Epidermal melanocyte (primary cell): ENCODE measurements around the gene CAPZB.
A peak's percentile ranks its signal among the peaks of the same experiment; 100 is the strongest.

ENCODE experiments used
- DNase-seq: peaks from one replicate; pipeline ENCODE4 v3.0.0; 2011; ENCODE audit warnings: low spot score; ENCODE audit not compliant: insufficient read length

CAPZB gene

GRCh38 chr1:19330449-19331135, 154.7 kb downstream of the CAPZB start:
- no peak for DNase-seq

DNA sequence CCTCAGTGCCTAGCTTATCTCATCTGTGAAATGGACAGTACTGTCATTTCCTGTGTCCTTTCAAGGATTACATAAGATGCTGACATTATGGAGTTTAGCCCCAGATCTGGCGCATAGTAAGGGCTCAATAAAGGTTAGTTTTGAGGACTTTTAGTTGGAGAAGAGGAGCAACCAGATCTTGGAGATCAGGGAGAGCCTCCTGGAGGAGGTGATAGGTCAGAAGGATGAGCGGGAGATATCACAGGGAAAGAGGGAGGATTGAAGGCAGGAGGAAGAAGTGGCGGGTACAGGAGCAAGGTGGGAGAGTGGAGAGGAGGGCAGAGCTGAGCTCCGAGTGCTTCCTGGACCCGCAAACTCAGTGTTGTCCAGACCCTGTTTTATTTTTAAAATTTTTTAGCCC, 155.7 kb downstream of the CAPZB start:
- no peak for DNase-seq

DNA sequence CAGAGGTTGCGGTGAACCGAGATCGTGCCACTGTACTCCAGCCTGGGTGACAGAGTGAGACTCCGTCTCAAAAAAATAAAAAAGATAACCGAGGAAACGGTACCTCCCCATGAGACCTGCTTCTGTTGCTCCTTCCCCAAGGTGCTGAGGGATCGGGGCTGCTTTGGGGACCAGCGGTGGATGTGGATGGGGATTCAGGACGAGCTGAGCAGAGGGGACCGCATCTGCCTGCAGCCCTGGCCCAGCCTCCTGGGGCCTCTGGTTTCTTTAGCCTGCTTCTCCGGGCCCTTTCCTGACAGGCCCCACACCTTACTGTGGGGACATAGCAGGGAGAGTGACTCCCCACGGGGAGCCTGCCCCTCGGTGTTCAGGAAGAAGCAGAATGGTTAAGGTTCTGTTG, 156.2 kb downstream of the CAPZB start:
- no peak for DNase-seq

DNA sequence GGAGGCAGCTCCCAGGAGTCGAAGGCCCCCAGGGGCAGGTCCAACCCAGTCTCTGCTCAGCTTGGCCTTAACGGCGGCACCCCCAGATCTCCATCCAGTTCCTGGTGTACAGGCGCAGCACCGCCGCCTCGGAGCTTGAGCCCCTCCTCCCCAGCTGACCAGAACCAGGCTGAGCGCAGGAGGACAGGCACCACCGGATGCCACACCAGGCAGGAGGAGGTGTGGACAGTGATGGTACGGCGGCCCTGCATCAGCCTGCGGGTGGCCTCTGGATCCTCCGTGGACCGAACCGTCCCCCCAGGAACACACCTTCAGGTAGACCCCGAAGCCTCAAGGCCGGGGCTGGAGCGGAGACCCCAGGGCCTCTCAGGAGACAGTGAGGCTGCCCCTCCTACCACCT, 156.9 kb downstream of the CAPZB start:
- no peak for DNase-seq

- DNase-seq, result no peak
These were observed 157.6 kb downstream of the CAPZB start for GRCh38 chr1:19327736-19328135.

DNA sequence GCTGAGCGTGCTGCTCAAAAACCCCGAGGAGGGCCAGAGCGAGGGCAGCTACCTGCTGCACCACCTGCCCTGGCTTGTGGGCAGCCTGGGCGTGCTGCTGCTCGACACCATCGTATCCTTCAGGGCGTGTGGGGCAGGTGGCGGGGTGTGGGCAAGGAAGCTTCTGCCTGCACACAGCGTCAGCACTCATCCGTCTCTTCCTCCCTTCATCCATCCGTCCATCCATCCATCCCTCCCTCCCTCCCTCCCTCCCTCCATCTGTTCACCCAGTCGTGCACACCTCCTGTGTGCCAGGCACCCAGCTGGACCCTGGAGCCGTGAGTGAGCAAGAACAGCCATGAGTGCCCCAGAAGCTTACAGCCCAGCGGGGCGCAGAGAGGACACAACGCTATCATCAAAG, 158.0 kb downstream of the CAPZB start:
- no peak for DNase-seq

DNA sequence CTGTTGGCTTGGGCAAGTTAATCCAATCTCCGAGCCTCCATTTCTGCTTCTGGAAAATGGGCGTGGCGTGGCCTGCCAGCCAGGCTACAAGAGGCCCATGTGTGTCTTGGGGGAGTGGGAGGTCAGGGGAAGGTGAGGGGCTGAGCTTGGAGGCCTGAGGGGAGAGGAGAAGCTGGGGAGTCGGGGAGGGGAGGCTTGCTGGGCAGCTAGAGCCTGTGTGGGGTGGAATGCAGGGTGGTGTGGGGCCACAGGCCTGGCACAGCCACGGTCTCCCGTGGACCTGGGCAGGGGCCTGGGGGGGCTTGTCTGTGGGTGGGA, 158.6 kb downstream of the CAPZB start:
- DNase-seq, result no peak

GRCh38 chr1:19325958-19326747, 159.2 kb downstream of the CAPZB start:
- DNase-seq, result no peak

- DNase-seq, result no peak
These were observed 159.9 kb downstream of the CAPZB start for GRCh38 chr1:19325368-19325957.

- no peak for DNase-seq
These were observed 160.7 kb downstream of the CAPZB start for GRCh38 chr1:19324665-19324990.

GRCh38 chr1:19323987-19324664, 161.2 kb downstream of the CAPZB start:
- no peak for DNase-seq

- no peak for DNase-seq
These were observed 162.9 kb downstream of the CAPZB start for GRCh38 chr1:19322481-19322880.

DNA sequence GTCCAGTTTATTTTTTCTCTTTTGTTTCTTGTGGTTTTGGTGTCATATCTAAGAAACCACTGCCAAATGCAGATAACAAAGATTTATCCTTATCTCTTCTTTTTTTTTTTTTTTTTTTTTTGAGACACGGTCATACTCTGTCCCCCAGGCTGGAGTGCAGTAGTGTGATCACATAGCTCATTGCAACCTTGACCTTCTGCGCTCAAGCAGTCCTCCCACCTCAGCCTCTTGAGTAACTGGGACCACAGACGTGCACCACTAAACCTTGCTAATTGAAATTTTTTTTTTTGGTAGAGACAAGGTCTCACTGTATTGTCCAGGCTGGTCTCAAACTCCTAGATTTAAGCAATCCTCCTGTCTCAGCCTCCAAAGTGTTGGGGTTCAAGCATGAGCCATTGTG, 164.3 kb downstream of the CAPZB start:
- DNase-seq, result no peak

DNA sequence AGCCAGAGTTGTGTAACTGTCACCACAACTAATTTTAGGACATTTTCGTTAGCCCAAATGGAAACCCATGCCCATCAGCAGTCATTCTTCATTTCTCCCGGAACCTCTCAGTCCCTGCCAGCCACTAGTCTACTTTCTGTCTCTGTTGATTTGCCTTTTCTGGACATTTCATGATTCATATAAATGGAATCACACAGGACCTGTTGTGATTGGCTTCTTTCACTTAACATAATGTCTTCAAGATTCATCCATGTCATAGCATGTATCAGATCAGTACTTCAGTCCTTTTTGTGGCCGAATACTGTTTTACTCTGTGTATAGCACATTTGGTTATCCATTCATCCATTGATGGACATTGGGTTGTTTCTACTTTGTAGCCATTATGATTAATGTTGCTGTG, 166.1 kb downstream of the CAPZB start:
- DNase-seq, result no peak

DNA sequence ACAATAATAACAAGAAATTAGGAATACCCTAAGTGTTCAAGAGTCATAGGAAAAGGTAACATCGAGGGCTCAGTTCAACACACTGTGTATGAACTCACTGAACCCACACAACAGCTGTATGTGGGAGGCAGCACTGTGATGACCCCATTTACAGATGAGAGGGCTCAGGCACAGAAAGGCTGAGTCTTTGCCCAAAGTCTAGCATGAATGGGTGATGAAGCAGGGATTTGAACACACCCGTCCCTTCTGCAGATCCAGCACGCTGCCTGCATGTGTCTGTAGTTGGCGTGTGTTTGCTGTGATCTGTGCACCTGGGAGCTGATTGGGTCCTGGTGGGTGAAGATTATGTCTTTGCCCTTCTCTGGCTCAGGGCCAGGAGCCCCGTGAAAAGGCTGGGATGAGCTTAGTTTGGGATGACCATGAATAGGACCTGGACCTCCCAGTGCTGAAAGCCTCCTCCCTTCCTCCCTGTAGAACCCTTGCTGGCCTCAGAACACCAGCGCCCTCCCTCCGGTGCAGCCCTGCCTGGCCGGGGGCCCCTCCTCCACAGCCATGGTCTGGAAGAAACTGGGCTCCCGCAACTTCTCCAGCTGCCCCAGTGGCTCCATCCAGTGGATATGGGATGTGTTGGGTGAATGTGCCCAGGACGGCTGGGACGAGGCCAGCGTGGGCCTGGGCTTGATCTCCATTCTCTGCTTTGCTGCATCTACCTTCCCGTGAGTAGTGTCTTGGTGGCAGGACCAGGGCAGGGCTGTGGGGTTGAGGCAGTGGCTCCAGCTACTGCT, 168.0 kb downstream of the CAPZB start:
- DNase-seq, result no peak

DNA sequence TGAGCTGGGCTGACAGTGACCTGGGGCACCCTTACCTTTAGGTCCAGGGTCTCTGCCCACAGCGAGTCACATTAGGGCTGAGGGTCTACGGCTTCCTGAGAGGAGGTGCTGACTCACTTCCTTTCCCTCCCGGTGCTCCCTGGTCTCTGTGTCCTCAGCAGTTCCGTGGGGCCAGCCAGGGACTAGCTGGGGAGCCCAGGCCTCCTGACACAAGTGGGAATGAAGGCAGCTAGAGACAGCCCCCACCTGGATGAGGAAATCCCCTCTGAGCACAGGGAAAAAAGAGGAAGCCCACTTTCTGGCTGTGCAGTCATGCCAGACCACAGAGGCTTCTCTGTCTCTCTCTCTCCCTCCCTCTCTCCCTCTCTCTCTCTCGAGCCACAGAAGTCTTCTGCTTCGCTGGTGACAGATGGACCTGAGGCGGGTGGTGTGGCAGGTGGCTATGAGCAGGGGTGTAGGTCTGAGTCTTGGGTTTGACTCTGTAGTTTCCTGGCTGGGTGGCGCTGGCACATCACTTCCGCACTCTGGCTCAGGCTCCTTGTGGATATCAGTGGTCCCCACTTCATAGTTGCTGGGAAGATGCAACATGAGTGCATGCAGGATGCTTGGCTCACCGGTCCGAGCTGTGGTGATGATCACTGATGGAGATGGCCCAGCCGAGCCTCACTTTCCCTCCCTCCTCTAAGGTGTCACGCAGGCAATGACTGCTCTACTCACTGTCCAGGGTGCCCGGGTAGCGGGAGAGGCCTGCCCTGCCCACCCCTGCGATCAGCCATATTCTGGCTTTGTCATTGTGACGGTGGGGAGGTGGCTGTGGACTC, 169.8 kb downstream of the CAPZB start:
- DNase-seq, result no peak

DNA sequence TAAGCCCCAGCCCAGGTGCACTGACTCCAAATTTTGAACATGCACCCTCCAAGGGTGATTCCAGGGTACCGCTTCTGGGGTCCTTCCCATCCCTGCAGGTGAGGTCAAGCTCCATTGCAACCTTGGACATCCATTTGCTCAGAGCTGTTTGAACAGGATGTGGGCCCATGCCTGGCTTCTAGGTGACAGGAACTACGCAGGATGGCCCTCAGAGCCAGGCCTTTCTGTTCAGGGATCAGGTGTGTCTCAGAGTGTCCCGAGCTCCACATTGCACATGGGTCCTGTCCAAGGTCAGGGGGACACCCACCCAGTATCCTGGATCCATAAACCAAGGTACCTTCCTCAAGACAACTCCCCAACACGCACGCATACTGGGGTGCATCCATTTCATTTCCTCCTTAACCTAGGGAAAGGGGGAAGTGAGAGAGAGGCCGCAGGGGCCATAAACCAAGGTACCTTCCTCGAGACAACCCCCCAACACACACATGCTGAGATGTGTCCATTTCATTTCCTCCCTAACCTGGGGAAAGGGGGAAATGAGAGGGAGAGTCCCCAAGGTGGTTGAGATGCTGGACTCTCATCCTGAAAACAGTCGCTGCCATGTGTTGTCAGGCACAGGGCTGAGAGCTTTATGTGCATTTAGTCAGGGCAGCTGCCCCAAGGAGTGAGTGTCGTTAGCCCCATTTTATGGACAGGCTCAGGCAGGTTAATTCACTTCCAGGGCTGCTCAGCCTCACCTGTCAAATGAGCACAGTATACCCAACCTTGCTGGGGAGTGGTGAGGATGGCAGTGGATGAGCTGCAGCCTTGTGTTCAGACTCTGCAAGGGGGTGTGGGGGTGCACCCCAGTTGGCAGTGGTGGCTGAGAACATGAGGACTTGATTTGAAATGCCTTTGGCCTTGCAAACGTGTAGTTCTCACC, 171.1 kb downstream of the CAPZB start:
- DNase-seq, result no peak

DNA sequence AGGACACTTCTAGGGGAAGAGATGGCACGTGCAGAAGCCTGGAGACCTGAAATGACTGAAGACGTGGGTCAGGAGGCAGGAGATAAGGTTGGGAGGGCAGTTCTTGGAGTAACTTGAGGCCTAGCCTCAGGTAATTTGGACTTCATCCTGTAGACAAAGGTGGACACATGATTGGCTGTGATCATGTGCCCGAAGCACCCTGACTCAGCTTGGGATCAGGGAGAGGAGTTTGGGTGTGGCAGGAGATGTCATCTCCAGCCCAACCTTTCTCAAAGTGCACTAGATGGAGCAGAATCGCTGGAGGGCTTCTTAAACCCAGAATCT, 171.7 kb downstream of the CAPZB start:
- no peak for DNase-seq

- DNase-seq, result peak; percentile 44
These were observed 172.3 kb downstream of the CAPZB start for GRCh38 chr1:19312782-19313635.
